Measurements from ENCODE around the gene TGFB1I1.
A peak's percentile ranks its signal among the peaks of the same experiment; 100 is the strongest.
"Not testable (repeated sequence)": the region's sequence is repeated elsewhere in the genome, so short reads cannot be mapped to it uniquely, and the experiment has no call there.

The TGFB1I1 gene

DNA sequence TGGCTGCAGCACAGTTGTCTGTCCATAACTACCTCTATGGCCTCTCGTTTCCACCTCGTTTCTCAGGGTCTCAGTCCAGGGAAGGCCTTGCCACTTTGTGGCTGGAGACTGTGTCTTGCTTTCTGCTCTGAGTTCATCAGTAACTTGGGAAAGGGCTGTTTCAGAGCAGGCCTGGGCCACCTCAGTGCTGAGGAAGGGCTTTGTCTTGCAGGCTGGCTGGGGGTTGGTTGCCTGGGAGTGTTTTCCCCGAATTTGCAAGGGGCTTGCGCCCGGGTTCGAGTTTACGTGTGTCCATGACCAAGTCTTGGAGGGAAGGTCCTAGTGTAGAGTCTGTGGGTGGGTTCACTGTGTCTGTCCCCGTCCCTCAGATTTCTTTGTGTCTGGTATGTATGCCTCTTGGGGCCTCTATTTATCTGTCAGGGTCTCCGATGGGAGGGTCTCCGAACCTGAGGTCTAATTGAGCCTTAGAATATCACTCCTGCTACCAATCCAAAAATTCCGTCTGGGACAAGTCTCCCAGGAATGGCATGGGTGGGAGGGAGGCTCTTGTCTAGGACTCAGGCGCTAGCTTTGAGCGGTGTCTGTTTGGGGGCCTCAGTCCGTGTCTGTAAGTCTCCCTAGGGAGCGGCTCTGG lies 594 bp upstream of the TGFB1I1 start:
- no peak for DNase-seq (ENCODE audit: low read depth in 2 of 2)

DNA sequence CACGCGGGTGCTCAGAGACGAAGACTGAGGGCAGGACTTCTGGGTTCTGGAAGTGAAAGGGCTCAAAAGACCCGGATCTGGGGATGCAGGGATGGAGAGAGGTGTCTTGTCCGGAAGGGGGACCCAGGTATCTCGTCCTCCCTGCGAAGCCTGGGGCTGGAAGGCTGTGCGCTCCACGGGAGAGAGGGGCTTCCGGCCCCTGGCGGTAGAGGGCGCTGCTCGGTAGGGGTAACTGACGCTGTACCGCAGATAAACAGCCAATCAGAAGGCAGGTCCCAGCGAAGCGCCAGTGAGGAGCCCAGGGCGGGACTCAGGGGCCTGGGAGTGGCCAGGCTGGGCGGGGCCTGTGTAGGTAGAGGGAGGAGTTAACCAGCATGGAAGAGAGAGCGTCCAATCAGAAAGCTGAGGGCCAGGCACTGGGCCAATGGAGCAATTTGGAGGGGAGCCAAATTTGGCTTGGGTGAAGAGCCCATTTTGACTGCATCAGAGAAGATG lies 804 bp downstream of the TGFB1I1 start:
- DNase-seq (ENCODE audit: low read depth in 2 of 2) = no peak

DNA sequence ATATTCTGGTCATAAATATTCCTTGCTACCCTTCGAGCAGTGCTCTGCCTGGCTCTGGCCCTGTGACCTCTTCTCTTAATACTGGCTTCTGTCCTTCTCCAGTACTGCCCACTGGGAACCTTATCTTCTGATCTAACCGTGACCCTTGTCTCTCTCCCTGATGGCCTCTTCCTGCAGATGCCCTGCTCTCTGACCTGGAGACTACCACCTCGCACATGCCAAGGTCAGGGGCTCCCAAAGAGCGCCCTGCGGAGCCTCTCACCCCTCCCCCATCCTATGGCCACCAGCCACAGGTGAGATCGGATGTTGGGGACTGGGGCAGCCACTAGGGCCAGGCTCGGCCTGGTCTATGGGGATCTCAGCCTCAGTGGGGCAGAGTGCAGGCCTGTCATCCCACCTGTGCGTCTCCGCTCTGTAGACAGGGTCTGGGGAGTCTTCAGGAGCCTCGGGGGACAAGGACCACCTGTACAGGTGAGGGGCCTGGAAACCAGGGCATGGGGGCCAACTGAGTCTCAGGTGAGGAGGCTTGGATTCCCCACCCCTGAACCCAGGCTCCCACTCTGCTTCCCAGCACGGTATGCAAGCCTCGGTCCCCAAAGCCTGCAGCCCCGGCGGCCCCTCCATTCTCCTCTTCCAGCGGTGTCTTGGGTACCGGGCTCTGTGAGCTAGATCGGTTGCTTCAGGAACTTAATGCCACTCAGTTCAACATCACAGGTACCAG lies 1.5 kb downstream of the TGFB1I1 start:
- DNase-seq (ENCODE audit: low read depth in 2 of 2) = no peak

DNA sequence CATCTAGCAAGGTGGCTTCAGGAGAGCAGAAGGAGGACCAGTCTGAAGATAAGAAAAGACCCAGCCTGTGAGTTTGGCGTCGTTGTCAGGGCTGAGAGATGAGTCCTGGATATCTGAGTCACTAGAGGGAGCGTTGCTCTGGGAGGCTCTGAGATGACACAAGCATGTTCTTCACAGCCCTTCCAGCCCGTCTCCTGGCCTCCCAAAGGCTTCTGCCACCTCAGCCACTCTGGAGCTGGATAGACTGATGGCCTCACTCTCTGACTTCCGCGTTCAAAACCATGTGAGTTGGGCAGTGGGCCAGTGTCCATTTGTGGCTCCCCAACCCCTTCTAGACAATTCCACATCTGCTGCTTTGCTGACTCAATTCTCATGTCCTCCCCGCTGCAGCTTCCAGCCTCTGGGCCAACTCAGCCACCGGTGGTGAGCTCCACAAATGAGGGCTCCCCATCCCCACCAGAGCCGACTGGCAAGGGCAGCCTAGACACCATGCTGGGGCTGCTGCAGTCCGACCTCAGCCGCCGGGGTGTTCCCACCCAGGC lies 2.3 kb downstream of the TGFB1I1 start:
- DNase-seq (ENCODE audit: low read depth in 2 of 2) = no peak

DNA sequence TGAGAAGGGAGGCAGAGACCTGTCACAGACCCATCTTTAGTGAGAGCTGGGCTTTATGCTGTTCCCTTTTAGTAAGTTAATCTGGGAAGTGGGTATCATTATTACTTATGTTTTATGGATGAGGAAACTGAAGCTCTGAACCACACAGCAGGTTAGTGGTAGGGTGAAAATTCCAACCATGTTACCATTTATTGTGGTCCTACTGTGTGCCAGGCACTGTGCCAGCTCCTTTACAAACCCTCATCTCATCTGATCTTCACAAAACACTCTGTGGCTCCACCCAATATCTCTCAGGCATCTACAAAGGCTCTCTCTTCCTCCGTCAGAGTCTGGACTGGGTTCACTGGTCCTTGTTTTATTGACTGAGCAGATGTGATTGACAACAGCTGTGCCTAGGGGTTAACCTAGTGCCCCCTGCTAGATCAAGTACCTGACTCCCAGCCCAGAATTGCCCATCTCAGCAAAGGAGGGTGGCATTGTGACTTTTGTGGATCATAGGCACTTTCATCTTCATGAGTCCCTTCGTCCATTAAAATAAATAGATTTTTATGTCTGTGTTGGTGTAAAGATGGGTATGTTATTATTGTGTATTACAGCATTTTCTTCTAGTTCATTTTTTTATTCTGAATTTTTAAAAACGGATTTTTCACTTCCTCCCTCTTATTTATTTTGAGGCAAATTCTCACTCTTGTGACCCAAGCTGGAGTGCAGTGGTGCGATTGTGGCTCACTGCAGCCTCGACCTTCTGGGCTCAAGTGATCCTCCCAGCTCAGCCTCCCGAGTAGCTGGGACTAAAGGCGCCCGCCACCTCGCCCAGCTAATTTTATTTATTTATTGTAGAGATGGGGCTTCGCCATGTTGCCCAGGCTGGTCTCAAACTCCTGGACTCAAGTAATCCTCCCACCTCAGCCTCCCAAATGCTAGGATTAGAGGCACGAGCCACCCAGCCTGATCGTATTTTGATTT lies 3.1 kb downstream of the TGFB1I1 start:
- DNase-seq (ENCODE audit: low read depth in 2 of 2) = no peak

DNA sequence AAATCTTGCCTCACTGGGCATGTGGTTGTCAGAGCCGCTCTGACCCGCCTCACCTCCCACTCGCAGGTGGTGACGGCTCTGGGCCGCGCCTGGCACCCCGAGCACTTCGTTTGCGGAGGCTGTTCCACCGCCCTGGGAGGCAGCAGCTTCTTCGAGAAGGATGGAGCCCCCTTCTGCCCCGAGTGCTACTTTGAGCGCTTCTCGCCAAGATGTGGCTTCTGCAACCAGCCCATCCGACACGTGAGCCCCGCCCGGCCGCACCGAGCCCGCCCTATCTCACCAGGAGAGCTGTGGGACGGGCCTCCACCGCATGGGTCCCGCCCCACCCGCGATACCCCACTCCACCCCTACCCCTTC lies 4.0 kb downstream of the TGFB1I1 start:
- DNase-seq (ENCODE audit: low read depth in 2 of 2) = no peak

DNA sequence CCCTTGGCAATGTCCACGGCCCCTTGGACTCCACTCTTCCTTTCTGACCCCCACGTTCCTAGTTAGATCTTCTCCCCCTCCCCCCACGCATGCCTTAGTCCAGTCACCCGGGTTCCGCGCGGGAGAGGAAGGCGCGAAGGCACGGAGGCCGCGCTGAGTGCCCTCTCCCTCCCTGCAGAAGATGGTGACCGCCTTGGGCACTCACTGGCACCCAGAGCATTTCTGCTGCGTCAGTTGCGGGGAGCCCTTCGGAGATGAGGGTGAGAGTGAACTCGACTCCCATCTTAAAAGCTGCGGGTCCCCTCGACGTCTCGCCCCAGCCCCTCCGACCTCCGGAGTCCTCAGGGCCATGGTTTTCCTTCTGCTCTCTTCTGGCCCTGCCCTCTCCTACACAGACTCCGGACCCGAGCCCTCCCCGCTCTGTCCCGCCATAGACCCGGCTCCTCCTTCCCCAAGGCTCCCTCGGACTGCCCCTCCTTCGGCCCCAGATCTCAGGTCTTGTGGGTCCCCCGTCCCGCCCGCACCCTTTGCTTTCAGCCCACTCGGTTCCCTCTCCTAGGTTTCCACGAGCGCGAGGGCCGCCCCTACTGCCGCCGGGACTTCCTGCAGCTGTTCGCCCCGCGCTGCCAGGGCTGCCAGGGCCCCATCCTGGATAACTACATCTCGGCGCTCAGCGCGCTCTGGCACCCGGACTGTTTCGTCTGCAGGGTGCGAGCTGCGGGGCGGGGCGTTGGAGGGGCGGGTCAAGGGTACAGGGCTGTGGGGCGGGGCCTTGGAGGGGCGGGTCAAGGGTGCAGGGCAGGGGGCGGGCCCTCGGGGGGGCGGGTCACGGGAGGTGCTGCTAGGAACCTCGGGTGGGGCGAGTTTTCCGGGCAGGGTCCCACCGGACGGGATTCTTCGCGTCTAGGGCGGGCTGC lies 4.6 kb downstream of the TGFB1I1 start:
- DNase-seq (ENCODE audit: low read depth in 2 of 2) = peak; percentile 75 to 83

DNA sequence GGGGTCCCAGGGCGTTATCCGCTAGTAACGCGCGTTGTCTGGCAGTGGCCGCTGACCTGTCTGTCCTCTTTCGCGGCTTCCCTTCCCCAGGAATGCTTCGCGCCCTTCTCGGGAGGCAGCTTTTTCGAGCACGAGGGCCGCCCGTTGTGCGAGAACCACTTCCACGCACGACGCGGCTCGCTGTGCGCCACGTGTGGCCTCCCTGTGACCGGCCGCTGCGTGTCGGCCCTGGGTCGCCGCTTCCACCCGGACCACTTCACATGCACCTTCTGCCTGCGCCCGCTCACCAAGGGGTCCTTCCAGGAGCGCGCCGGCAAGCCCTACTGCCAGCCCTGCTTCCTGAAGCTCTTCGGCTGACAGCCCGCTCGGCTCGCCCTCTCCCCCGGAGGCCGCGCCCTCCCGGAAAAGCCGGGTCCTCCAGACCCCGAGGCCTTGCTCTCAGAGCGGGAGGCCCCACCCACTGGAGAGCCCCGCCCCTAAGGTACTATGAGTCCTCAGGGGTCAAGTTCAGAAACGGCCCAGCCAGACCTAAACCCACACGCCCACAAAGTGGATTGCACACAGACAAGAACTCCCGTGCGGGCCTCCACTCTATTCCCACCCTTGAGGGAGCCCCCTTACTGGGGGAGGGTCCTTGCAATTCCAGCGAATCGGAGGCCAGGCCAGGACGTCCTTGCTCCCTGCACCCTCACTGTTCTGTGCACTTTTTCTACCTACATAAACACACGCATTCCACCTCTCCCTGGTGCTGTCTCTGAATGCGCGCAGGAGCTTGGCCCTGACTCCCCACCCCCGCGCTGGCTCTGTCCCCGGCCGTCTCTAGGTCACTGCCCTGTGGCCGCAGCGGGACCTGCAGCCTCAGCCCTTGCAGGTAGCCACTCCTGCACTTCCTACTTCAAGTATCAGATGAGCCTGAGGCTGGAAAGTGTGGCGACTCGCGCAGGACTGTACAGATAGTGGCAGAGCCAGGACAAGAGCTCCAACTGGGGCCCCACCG lies 5.6 kb downstream of the TGFB1I1 start:
- DNase-seq (ENCODE audit: low read depth in 2 of 2) = no peak

DNA sequence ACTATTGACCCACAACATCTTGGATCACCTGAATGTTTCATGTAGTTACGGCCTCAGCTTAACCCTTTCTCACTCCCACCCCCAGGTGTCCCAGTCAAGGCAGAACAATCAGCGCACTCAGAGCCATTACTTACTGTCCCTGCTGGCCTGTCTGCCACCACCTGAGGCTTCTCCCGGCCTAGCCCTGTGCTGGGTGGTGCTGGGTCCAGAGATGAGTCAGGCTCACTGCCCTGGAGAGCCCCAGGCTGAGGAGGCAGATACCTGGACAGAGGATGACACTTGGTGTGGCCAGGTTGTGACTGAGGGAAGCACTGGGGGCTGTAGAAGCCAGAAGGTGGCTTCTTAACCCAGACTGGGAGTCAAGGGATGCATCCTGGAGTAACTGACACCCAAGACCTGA lies 7.0 kb downstream of the TGFB1I1 start:
- DNase-seq (ENCODE audit: low read depth in 2 of 2) = no peak

DNA sequence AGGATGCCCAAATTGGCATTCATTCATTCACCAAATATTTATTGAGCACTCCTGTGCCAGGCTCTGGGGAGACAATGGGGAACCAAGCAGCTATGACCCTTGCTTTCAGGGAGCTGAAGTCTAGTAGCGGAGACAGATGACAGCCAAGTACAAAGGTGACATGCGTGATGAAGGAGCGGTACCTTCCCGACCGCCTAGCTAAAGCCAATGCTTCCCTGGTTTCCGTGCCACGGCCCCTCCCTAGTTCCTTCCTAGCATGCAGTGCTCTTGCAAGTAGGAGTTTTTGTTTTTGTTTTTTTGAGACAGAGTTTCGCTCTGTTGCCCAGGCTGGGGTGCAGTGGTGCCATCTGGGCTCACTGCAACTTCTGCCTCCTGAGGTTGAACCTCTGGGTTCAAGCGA lies 7.8 kb downstream of the TGFB1I1 start:
- DNase-seq (ENCODE audit: low read depth in 2 of 2) = no peak

DNA sequence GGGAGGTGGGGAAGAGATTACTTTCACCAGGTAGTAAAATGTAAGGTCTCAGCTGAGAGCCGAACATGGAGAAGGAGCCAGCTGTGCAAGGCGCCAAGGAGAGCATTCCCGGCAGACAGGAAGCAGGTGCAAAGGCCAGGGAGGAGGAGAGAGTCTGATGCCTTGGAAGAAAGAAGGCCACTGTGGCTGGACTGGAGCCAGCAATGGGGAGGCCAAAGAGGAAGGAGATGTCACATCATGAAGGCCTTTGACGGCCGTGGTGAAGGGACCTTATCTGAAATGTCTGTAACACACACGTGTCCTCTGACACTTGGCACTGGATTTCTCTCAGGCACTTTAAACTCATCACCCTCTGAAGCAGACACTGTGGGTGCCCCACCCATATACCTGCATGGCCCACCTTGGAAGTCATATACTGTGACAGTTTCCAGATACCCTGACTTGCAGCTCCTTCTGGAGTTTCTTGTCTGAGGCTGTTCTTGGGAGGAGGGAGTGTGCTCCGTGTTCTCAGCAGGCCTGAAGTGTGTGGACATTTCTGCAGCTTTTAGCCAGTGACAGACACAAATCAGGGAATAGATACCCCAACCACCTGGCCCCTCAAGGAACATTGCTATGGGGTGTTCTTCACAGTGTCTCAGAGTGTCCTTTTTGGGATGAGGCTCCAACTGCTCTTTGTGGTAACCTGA lies 9.0 kb downstream of the TGFB1I1 start:
- DNase-seq (ENCODE audit: low read depth in 2 of 2) = no peak

DNA sequence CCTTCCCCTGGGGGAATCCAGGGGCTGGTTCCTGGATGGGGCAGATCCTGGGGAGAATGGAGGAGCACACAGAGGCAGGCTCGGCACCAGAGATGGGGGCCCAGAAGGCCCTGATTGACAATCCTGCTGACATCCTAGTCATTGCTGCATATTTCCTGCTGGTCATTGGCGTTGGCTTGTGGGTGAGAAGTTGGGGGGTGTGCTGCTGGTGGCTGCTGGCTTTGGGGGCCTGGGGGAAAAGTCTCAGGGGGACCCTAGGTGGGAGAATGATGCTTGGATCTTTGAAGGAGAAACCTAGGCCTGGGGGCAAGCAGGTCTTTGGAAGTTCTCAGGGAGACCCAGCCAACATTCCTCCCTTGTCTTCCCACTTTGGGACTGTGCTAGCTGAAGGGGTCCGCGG lies 11.1 kb downstream of the TGFB1I1 start, which contains the start of gene SLC5A2:
TSS of gene SLC5A2 (plus strand) at position 43 of the 400 bp plus-strand sequence. CDS start at position 57, 14 bp downstream.
- DNase-seq (ENCODE audit: low read depth in 2 of 2) = no peak

DNA sequence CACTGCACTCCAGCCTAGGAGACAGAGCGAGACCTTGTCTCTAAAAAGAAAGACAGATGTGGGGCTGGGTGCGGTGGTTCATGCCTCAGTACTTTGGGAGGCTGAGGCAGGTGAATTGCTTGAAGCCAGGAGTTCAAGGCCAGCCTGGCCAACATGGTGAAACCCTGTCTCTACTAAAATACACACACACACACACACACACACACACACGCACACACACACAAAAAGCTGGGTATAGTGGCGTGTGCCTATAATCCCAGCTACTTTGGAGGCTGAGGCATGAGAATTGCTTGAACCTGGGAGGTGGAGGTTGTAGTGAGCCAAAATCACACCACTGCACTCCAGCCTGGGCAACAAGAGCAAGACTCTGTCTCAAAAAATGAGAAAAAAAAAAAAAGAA lies 12.1 kb downstream of the TGFB1I1 start:
- not testable (repeated sequence) for DNase-seq (ENCODE audit: low read depth in 2 of 2)

DNA sequence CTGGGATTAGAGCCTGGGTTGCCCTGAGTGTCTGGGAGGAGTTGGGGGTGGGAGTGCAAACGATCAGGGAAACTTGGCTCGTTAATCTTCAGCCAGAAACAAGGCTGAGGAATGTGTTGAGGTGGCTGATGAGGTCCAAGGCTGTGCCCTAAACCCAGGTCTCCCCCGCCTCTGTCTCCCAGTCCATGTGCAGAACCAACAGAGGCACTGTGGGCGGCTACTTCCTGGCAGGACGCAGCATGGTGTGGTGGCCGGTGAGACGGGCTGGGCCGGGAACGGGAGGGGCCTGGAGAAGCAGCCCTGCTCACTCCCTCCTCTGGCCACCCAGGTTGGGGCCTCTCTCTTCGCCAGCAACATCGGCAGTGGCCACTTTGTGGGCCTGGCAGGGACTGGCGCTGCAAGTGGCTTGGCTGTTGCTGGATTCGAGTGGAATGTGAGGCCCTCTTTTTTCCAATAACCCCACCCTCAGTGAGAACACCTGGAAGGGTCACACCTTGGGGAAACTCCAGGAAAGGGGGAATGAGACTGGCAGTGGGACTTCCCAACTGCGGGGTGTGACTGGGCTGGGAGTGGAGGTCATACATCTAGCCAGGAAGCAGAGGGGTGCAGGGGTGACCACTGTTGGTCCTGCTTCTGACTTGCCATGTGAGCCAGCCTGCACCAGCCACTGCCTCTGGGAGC lies 12.7 kb downstream of the TGFB1I1 start:
- no peak for DNase-seq (ENCODE audit: low read depth in 2 of 2)

DNA sequence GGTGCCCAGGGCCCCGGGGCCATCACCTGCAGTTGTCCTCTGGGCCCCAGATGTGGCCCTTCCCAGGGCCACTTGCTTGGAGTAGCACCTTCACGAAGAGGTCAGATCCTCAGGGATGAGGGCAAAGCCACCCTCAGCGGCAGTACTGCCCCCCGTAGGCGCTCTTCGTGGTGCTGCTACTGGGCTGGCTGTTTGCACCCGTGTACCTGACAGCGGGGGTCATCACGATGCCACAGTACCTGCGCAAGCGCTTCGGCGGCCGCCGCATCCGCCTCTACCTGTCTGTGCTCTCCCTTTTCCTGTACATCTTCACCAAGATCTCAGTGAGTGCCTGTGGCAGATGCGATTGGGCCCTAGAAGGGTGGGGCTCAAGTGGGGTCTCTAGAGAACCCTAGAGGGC lies 13.6 kb downstream of the TGFB1I1 start:
- no peak for DNase-seq (ENCODE audit: low read depth in 2 of 2)

DNA sequence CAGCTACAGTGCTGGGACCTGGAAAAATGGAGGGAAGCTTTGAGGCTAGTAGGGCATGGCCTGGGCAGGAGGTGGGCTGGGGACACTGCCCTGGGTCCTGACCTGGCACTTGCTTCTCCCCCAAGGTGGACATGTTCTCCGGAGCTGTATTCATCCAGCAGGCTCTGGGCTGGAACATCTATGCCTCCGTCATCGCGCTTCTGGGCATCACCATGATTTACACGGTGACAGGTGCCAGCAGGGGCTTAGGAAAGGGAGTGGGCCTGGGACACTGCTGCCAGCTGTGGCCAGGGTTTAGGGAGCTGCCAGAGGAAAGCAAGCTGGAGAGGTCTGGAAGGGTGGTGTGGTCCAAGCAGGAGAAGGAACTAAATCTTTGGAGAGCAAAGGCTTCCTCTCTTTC lies 14.1 kb downstream of the TGFB1I1 start:
- DNase-seq (ENCODE audit: low read depth in 2 of 2) = no peak

DNA sequence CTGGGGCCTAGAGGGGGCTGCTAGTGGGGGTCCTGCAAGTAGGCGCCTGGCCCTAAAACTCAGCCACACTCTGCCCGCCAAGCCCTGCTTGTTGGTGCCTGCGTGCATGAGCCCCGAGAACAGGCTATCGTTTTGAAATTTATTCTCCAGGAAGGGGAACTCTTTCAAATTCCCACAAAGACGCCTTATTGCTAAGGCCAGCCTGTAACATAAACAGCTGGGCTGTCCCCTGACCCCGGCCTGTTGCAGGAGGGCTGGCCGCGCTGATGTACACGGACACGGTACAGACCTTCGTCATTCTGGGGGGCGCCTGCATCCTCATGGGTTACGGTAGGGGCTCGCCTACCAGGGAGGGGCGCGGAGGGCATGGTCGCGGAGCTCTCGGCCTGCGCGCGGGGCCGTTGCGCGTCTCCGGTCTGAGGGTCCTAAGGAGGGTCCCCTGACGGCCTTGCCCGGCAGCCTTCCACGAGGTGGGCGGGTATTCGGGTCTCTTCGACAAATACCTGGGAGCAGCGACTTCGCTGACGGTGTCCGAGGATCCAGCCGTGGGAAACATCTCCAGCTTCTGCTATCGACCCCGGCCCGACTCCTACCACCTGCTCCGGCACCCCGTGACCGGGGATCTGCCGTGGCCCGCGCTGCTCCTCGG lies 15.2 kb downstream of the TGFB1I1 start:
- no peak for DNase-seq (ENCODE audit: low read depth in 2 of 2)

All from activated CD8-positive, alpha-beta memory T cell treated with anti-CD3 and anti-CD28 coated beads for 4 hours (primary cell).